ENCODE measurements around the gene EIF4G3. TPM values are rescaled to one million over a fixed set of nuclear protein-coding genes. Genes with fewer than 3 reads are reported as not detected.
"Not testable (repeated sequence)": the region's sequence is repeated elsewhere in the genome, so short reads cannot be mapped to it uniquely, and the experiment has no call there.

EIF4G3 gene
- total and polyA plus RNA-seq, 10 donors = 14.3 to 97.3 (median 64.1) TPM

GRCh38 chr1:21198929-21199328 is 22.2 kb upstream of the EIF4G3 start:
- no peak for DNase-seq
- Histone ChIP-seq H3K4me1 (peaks cover 0 to 8% (median 6%) of the 10 kb centered on the region in 6 donors), H3K9me3 (no peaks in the 10 kb centered on the region), H3K36me3 (no peaks in the 10 kb centered on the region), H3K4me3 (no peak overlapping the region), H3K27me3 (replicated peaks in 1 of 7) (no peaks in the 10 kb centered on the region), H3K27ac (no peak overlapping the region)
- WGBS, 5 donors = 67 to 85% (median 75%) methylated on average over 4 of the region's 4 CpGs
- no peak for TF ChIP-seq POLR2AphosphoS5 (IDR thresholded peaks at IDR 0.05)
- TF ChIP-seq POLR2A (IDR thresholded peaks at IDR 0.05) = no peak
- no peak for TF ChIP-seq CTCF (IDR thresholded peaks at IDR 0.05 in 8 of 11, conservative IDR thresholded peaks at IDR 0.05 in 3 of 11)
- intact Hi-C loops (cut with DNase I; ENCODE audit: low total_unique reads) = no loop called here

- intact Hi-C loops (cut with DNase I; ENCODE audit: low total_unique reads) = no loop called here
- 78 to 90% (median 84%) methylated on average over 4 of the region's 4 CpGs for whole genome bisulfite sequencing, 5 donors
- TF ChIP-seq POLR2AphosphoS5 (IDR thresholded peaks at IDR 0.05) (no peak), POLR2A (IDR thresholded peaks at IDR 0.05) (no peak), CTCF (IDR thresholded peaks at IDR 0.05 in 8 of 11, conservative IDR thresholded peaks at IDR 0.05 in 3 of 11) (no peak)
- no peak overlapping the region for H3K4me3 ChIP-seq
- H3K27ac ChIP-seq = peak overlapping the region in 1 of 8 donors; percentile 25
- no peaks in the 10 kb centered on the region for H3K9me3 ChIP-seq
- H3K36me3 ChIP-seq = no peaks in the 10 kb centered on the region
- H3K27me3 ChIP-seq (replicated peaks in 1 of 7) = no peaks in the 10 kb centered on the region
- H3K4me1 ChIP-seq = peaks cover 0 to 20% (median 11%) of the 10 kb centered on the region in 6 donors
- no peak for DNase-seq
Measured at GRCh38 chr1:21192871-21193270, 16.2 kb upstream of the EIF4G3 start.

GRCh38 chr1:21192284-21192683 is 15.6 kb upstream of the EIF4G3 start:
- H3K4me1 ChIP-seq = peaks cover 0 to 20% (median 11%) of the 10 kb centered on the region in 6 donors
- H3K27ac ChIP-seq = peak overlapping the region in 1 of 8 donors; percentile 25
- WGBS, 5 donors = 59 to 81% (median 68%) methylated on average over 5 of the region's 5 CpGs
- no peak overlapping the region for H3K4me3 ChIP-seq
- H3K27me3 ChIP-seq (replicated peaks in 1 of 7) = no peaks in the 10 kb centered on the region
- no peaks in the 10 kb centered on the region for H3K36me3 ChIP-seq
- DNase-seq = no peak
- TF ChIP-seq POLR2A (IDR thresholded peaks at IDR 0.05) (no peak), CTCF (IDR thresholded peaks at IDR 0.05 in 8 of 11, conservative IDR thresholded peaks at IDR 0.05 in 3 of 11) (no peak), POLR2AphosphoS5 (IDR thresholded peaks at IDR 0.05) (no peak)
- intact Hi-C loops (cut with DNase I; ENCODE audit: low total_unique reads) = no loop called here
- H3K9me3 ChIP-seq = no peaks in the 10 kb centered on the region

- peaks cover 0 to 20% (median 11%) of the 10 kb centered on the region in 6 donors for H3K4me1 ChIP-seq
- H3K4me3 ChIP-seq; DNase-seq; H3K36me3 ChIP-seq; intact Hi-C loops (cut with DNase I; ENCODE audit: low total_unique reads); H3K27ac ChIP-seq; H3K27me3 ChIP-seq (replicated peaks in 1 of 7); H3K9me3 ChIP-seq: not testable (repeated sequence)
- WGBS, 5 donors = 39 to 55% (median 49%) methylated on average over 2 of the region's 2 CpGs
Measured at GRCh38 chr1:21190771-21191170, 14.1 kb upstream of the EIF4G3 start.

Data from spleen (tissue), 11 donors.